Suppressor macrophage treated with lipopolysaccharide for 4 hours (primary cell): Measurements from ENCODE around the gene CPPED1.

Experiments
- DNase-seq: peaks from one replicate; pipeline ENCODE4 v3.0.0-alpha.2; 2020

The CPPED1 gene

DNA sequence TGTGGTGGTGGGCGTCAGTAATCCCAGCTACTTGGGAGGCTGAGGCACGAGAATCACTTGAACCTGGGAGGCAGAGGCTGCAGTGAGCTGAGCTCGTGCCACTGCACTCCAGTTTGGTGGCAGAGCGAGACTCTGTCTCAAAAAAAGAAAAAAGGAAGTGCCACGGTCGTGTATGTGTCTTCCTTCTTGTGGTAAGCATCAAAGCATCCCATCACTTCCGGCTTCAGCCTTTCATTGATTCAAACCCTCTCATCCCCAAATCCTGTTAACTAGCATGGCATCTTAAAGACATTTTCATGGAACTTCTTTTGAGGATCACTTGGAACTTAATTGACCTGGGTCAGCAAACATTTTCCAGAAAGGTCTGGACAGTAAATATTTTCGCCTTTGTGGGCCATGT lies 126.2 kb downstream of the CPPED1 start:
- peak; percentile 26 for DNase-seq

DNA sequence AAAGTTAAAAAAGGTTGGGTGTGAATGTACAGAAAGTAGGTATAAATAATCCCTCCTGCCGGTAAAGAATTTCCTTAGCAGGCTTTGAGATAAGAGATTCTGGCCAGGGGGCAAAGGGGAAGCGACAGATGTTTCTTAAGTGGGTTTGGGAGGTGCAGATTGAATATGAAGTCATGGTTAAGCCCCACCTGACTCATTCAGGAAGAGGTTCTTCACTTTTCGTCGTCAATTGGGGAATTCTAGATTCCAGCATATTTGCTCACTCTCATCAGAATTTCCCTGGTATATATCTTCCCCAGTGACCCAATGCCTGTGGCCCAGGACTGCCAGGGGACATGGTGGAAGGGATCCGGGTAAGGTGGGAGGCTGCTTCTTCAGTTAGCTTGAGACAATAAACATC lies 127.8 kb downstream of the CPPED1 start:
- peak; percentile 70 for DNase-seq

- no peak for DNase-seq
Measured at GRCh38 chr16:12675046-12675445, 128.6 kb downstream of the CPPED1 start.

DNA sequence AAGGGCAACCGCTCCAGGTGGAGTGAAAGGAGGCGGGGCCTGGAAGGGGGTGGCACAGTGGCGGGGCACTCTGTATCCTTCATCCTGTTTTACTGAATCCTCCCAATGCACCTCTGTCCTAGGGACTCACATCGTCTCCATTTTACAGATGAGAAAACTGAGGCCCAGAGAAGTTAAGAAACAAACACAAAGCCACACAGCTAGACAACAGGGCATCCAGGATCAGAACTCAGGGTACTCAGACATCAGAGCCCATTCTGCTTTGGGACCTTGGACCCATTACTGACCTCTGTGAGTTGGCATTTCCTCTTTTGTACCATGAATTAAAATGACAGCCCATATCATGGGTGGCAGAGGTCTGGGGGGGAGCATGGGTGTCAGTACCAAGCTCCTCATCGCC lies 129.2 kb downstream of the CPPED1 start:
- no peak for DNase-seq

DNA sequence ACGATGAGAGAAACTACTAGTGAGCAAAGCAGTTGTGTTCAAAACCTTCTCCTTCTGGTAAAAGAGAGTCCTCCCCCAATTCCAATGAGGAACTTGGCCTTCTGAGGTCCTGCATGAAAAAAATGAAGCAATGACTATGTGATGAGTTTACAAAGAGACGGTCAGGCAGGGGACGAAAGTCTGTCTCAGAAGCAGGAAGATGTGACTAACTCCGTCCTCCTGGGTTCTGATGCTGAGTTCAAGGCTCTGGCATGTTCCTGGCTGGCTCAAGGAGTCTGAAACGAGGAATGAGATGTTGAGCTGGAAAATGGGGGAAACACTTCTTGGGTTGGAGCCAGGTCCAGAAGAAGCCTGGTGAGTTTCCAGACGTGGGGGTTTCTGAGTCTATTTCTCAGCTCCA lies 129.6 kb downstream of the CPPED1 start:
- peak; percentile 72 for DNase-seq

GRCh38 chr16:12673466-12673865 lies 130.2 kb downstream of the CPPED1 start:
- no peak for DNase-seq

DNA sequence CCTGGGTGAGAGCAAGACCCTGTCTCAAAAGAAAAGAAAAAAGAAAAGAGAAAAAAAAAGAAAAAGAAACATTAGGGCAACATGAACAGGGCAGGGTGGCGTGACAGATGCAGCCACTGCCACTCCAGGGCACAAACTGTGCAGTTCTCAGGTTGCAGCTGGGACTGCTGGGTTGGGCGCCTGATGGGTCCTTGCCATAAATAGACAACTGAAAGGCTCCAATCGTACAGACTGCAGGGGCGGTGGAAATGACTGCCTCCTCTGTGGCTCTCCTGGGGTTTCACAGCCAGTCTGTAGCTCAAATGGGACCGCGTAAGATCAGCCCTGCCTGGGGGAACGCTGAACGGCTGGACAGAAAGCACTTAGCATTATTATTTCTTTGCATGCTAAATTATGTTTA lies 130.7 kb downstream of the CPPED1 start:
- DNase-seq, result no peak

GRCh38 chr16:12669908-12670307 lies 133.8 kb downstream of the CPPED1 start:
- DNase-seq, result no peak

DNA sequence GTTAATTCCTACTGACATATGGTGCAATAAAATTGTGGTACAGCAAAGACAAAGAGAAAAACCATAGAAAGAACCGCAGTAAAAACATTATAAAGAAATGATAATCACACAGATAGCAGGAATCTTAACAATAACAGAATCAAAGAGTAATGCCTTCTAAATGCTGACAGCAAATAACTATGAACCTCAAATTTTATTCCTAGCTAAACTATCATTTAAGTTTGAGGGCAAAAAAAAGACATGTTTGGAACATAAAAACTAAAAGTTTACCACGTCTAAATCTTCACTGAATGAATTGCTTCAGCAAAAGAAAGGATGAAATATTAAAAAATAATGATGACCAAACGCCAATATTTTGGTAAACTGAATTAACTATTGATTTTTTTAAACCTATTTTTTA lies 135.8 kb downstream of the CPPED1 start:
- no peak for DNase-seq

GRCh38 chr16:12664164-12664733 lies 139.4 kb downstream of the CPPED1 start:
- DNase-seq, result no peak

DNA sequence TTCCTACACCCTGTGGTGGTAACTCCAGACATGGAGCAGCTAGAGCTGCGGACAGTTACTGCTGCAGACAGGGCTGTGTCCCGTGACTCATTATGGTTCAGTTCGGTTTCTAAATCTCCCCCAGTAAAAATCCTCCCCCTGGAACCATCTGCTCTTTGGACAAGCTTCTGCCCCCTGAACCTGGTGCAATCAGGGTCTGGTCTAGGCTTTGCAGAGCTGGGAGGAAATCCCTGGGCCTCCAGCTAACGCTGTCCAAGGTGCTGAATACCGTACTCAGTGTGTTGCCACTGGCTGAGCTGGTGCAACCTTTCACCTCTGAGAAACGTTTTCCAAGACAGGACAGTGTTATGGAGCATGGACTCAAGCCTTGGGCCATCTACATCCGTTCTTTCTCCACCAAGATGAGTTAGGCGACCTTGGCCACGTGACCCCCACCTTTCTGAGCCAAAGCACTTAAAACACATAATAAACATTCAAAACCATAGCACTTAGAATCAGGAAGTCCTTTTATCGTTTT lies 142.0 kb downstream of the CPPED1 start:
- peak; percentile 17 for DNase-seq

DNA sequence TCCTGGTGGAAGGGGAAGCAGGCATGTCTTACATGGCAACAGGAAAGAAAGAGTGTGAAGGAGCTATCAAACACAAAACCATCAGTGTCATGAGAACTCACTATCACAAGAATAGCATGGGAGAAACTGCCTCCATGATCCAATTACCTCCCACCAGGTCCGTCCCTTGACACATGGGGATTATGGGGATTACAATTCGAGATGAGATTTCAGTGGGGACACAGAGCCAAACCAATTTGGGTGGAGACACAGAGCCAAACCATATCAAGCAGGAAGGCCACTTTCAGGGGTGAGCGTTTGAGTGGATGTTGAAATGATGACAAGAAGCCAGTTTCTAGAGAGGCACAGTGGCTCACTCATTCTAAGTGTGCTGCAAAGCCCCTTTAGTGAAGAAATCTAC lies 143.8 kb downstream of the CPPED1 start:
- no peak for DNase-seq

GRCh38 chr16:12658506-12658905 lies 145.2 kb downstream of the CPPED1 start:
- DNase-seq, result no peak

GRCh38 chr16:12655537-12655936 lies 148.2 kb downstream of the CPPED1 start:
- DNase-seq, result no peak

GRCh38 chr16:12653820-12654392 lies 149.8 kb downstream of the CPPED1 start:
- no peak for DNase-seq

DNA sequence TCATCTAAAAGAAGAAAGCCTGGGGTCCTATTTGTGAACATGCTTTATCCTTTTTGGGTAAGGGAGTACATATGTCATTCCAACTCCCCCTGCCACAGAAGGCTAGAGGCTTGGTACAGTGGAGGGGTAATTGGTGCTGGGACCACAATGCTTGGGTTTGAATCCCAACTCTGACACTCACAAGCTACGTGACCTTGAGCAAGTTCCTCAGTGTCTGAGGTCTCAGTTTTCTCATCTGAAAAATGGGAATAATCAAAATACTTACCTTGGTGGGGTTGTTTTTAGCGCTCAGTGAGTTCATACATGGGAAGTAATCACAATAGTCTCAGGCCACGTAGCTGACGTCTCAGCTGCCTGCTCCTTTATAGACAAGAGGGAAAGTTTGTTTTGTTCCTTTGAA lies 150.8 kb downstream of the CPPED1 start:
- DNase-seq, result no peak

DNA sequence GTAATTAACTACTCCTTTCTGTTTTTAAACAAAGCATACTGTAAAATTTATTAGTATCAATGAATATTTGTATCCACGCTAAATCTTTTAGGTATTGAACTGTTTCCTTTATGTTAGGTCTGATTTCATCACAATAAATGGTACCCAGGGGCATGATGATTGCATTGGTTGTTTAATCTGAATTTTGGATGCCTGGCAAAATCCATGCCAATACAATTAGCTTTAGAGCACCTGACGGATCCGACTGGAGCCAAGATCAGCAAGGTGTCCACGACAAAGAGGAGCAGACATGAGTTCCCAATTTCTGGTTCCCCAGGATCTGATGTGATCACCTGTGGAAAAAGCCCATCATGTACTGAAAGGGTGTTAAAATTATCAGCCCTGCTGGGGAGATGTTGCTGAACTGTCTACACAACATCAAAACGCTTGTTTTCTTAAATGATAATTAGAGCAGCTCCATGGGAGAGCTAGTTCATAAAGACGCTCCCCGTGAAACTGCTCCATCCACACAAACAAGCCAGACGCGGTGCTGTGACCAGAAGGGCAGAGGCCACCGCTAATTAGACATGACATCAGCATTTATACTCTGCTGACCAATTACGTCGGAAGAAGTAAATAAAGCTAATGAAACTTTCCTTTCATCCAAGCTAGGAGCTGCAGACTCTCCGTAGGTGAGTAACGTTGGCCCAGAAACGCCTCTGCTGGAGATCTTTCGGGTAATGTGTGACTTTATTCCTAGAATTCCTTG lies 151.7 kb downstream of the CPPED1 start:
- no peak for DNase-seq

GRCh38 chr16:12649356-12649755 lies 154.3 kb downstream of the CPPED1 start:
- DNase-seq, result no peak

- peak; percentile 39 for DNase-seq
Measured at GRCh38 chr16:12646490-12647274, 157.0 kb downstream of the CPPED1 start.

- no peak for DNase-seq
Measured at GRCh38 chr16:12646098-12646489, 157.6 kb downstream of the CPPED1 start.

- DNase-seq, result no peak
Measured at GRCh38 chr16:12643034-12643455, 160.6 kb downstream of the CPPED1 start.

DNA sequence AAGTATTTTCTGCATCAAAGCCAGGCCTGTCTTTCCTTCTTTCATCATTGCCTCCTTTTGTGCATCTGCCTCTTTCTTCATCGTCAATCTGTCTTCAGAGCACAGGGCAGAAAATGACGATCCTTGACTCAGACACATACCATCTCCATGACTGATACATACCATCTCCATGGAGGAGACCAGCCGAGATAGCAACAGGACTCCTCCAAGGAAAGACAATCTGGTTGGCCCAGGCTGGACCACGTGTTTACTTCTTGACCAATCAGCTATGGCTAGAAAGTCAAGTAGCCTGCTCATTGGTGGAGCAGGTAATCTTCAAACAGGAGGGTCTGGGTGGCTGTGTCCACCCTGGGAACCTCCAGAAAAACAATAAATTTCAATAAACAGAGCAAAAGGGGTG lies 164.6 kb downstream of the CPPED1 start:
- no peak for DNase-seq

- DNase-seq, result no peak
Measured at GRCh38 chr16:12637002-12637401, 166.7 kb downstream of the CPPED1 start.

DNA sequence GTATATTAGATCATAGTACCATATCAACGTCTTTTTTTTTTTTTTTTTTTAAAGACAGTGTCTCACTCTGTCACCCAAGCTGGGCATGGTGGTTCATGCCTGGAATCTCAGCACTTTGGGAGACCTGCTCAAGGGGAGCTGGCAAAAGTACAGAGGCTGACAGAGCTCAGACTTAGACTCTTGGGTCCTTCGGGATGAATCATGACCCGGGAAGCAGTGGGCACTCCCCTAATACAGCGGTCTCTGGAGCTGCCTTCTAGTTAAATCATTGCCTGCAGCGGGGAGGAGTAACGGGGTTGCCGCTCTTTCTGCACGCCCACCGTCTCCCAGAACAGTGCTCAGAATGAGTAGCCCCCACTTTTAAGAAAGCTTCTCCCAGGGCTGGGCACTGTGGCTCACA lies 174.4 kb downstream of the CPPED1 start:
- DNase-seq, result no peak
